ENCODE measurements around the gene PPP1R9B.

The PPP1R9B gene

GRCh38 chr17:50147841-50148225, 2.6 kb downstream of the PPP1R9B start:
- H3K27ac ChIP-seq (ENCODE audit: low read depth, low read length) = peak overlapping the region; percentile 51
- H3K4me3 ChIP-seq (ENCODE audit: low read depth in 1 of 2, low read length in 2 of 2) = peak overlapping the region; percentile 86 to 88
- peaks cover 52 to 65% of the 10 kb centered on the region in 2 donors for H3K4me1 ChIP-seq (ENCODE audit: control insufficient read depth in 1 of 2, insufficient read depth in 2 of 2, low read length in 2 of 2)
- no peaks in the 10 kb centered on the region for H3K27me3 ChIP-seq (ENCODE audit: control insufficient read depth in 1 of 2, insufficient read depth in 2 of 2, low read length in 2 of 2)
- peaks cover 16 to 29% of the 10 kb centered on the region in 2 donors for H3K36me3 ChIP-seq (ENCODE audit: control insufficient read depth in 1 of 2, insufficient read depth in 2 of 2, low read length in 2 of 2)
- peak overlapping the region; percentile 59 to 71 for H3K9ac ChIP-seq (ENCODE audit: low read depth in 1 of 2, low read length in 2 of 2)
- H3K9me3 ChIP-seq (ENCODE audit: control insufficient read depth in 1 of 2, low read length in 2 of 2) = no peaks in the 10 kb centered on the region

- Histone ChIP-seq H3K9ac (ENCODE audit: low read depth in 1 of 2, low read length in 2 of 2) (peak overlapping the region; percentile 59 to 71), H3K4me1 (ENCODE audit: control insufficient read depth in 1 of 2, insufficient read depth in 2 of 2, low read length in 2 of 2) (peaks cover 45 to 62% of the 10 kb centered on the region in 2 donors), H3K27me3 (ENCODE audit: control insufficient read depth in 1 of 2, insufficient read depth in 2 of 2, low read length in 2 of 2) (no peaks in the 10 kb centered on the region), H3K9me3 (ENCODE audit: control insufficient read depth in 1 of 2, low read length in 2 of 2) (no peaks in the 10 kb centered on the region), H3K4me3 (ENCODE audit: low read depth in 1 of 2, low read length in 2 of 2) (peak overlapping the region; percentile 86 to 88), H3K27ac (ENCODE audit: low read depth, low read length) (peak overlapping the region; percentile 51), H3K36me3 (ENCODE audit: control insufficient read depth in 1 of 2, insufficient read depth in 2 of 2, low read length in 2 of 2) (peaks cover 20 to 36% of the 10 kb centered on the region in 2 donors)
Observed at GRCh38 chr17:50146927-50147665, 3.4 kb downstream of the PPP1R9B start.

DNA sequence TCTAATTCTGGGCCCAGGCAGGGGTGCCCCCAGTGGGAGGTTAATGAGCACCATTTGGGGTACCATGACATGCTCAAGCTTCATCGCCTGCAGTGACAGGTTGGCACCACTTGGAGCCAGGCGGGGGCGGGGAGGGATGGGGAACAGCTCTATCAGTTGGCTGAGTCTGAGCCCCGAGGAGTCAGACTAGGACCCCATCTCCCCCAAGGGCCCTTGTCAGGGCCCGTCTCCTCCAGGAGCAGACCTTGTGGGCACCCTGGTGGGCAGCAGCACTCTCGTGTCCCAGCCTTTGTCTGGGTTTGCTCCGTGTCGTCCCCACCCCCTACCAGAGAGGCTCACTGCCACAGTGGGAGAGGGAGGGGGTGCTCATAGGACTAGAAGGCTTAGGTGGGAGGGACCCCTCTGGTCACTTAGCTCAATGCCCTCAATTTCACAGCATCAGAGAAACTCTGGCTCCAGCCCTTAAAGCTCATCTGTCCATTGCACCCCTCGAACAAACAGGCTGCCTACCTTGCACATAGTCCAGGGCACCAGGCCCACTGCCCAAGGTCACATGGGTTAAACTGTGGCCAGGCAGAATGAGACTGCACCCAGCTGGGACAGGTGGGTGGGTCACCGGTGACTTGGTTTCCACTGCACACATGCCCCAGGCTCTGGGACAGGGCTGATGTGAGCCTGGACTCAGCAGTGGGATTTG, 4.1 kb downstream of the PPP1R9B start:
- Histone ChIP-seq H3K27ac (ENCODE audit: low read depth, low read length) (no peak overlapping the region), H3K9ac (ENCODE audit: low read depth in 1 of 2, low read length in 2 of 2) (peak overlapping the region in 1 of 2 donors; percentile 71), H3K4me1 (ENCODE audit: control insufficient read depth in 1 of 2, insufficient read depth in 2 of 2, low read length in 2 of 2) (peaks cover 42 to 65% of the 10 kb centered on the region in 2 donors)

GRCh38 chr17:50145532-50146229, 4.8 kb downstream of the PPP1R9B start:
- no peaks in the 10 kb centered on the region for H3K9me3 ChIP-seq (ENCODE audit: control insufficient read depth in 1 of 2, low read length in 2 of 2)
- no peak overlapping the region for H3K9ac ChIP-seq (ENCODE audit: low read depth in 1 of 2, low read length in 2 of 2)
- peaks cover 25 to 50% of the 10 kb centered on the region in 2 donors for H3K36me3 ChIP-seq (ENCODE audit: control insufficient read depth in 1 of 2, insufficient read depth in 2 of 2, low read length in 2 of 2)
- peaks cover 42 to 65% of the 10 kb centered on the region in 2 donors for H3K4me1 ChIP-seq (ENCODE audit: control insufficient read depth in 1 of 2, insufficient read depth in 2 of 2, low read length in 2 of 2)
- no peak overlapping the region for H3K27ac ChIP-seq (ENCODE audit: low read depth, low read length)
- no peak overlapping the region for H3K4me3 ChIP-seq (ENCODE audit: low read depth in 1 of 2, low read length in 2 of 2)
- H3K27me3 ChIP-seq (ENCODE audit: control insufficient read depth in 1 of 2, insufficient read depth in 2 of 2, low read length in 2 of 2) = no peaks in the 10 kb centered on the region

More for the DNA sequence above, 4.1 kb downstream of the PPP1R9B start:
- Histone ChIP-seq H3K27me3 (ENCODE audit: control insufficient read depth in 1 of 2, insufficient read depth in 2 of 2, low read length in 2 of 2) (no peaks in the 10 kb centered on the region), H3K36me3 (ENCODE audit: control insufficient read depth in 1 of 2, insufficient read depth in 2 of 2, low read length in 2 of 2) (peaks cover 22 to 43% of the 10 kb centered on the region in 2 donors), H3K9me3 (ENCODE audit: control insufficient read depth in 1 of 2, low read length in 2 of 2) (no peaks in the 10 kb centered on the region), H3K4me3 (ENCODE audit: low read depth in 1 of 2, low read length in 2 of 2) (peak overlapping the region; percentile 86 to 88)

GRCh38 chr17:50144845-50145531, 5.5 kb downstream of the PPP1R9B start:
- H3K9ac ChIP-seq (ENCODE audit: low read depth in 1 of 2, low read length in 2 of 2) = no peak overlapping the region
- H3K36me3 ChIP-seq (ENCODE audit: control insufficient read depth in 1 of 2, insufficient read depth in 2 of 2, low read length in 2 of 2) = peaks cover 32 to 57% of the 10 kb centered on the region in 2 donors
- H3K27me3 ChIP-seq (ENCODE audit: control insufficient read depth in 1 of 2, insufficient read depth in 2 of 2, low read length in 2 of 2) = no peaks in the 10 kb centered on the region
- H3K27ac ChIP-seq (ENCODE audit: low read depth, low read length) = no peak overlapping the region
- H3K4me3 ChIP-seq (ENCODE audit: low read depth in 1 of 2, low read length in 2 of 2) = no peak overlapping the region
- H3K9me3 ChIP-seq (ENCODE audit: control insufficient read depth in 1 of 2, low read length in 2 of 2) = no peaks in the 10 kb centered on the region
- H3K4me1 ChIP-seq (ENCODE audit: control insufficient read depth in 1 of 2, insufficient read depth in 2 of 2, low read length in 2 of 2) = peaks cover 48 to 72% of the 10 kb centered on the region in 2 donors

GRCh38 chr17:50144355-50144754, 6.1 kb downstream of the PPP1R9B start:
- Histone ChIP-seq H3K4me1 (ENCODE audit: control insufficient read depth in 1 of 2, insufficient read depth in 2 of 2, low read length in 2 of 2) (peaks cover 49 to 76% of the 10 kb centered on the region in 2 donors), H3K4me3 (ENCODE audit: low read depth in 1 of 2, low read length in 2 of 2) (no peak overlapping the region), H3K36me3 (ENCODE audit: control insufficient read depth in 1 of 2, insufficient read depth in 2 of 2, low read length in 2 of 2) (peaks cover 36 to 63% of the 10 kb centered on the region in 2 donors), H3K9ac (ENCODE audit: low read depth in 1 of 2, low read length in 2 of 2) (no peak overlapping the region), H3K9me3 (ENCODE audit: control insufficient read depth in 1 of 2, low read length in 2 of 2) (no peaks in the 10 kb centered on the region), H3K27me3 (ENCODE audit: control insufficient read depth in 1 of 2, insufficient read depth in 2 of 2, low read length in 2 of 2) (no peaks in the 10 kb centered on the region), H3K27ac (ENCODE audit: low read depth, low read length) (no peak overlapping the region)

- Histone ChIP-seq H3K27ac (ENCODE audit: low read depth, low read length) (no peak overlapping the region), H3K9ac (ENCODE audit: low read depth in 1 of 2, low read length in 2 of 2) (no peak overlapping the region), H3K27me3 (ENCODE audit: control insufficient read depth in 1 of 2, insufficient read depth in 2 of 2, low read length in 2 of 2) (no peaks in the 10 kb centered on the region), H3K4me3 (ENCODE audit: low read depth in 1 of 2, low read length in 2 of 2) (no peak overlapping the region), H3K4me1 (ENCODE audit: control insufficient read depth in 1 of 2, insufficient read depth in 2 of 2, low read length in 2 of 2) (peaks cover 49 to 74% of the 10 kb centered on the region in 2 donors), H3K36me3 (ENCODE audit: control insufficient read depth in 1 of 2, insufficient read depth in 2 of 2, low read length in 2 of 2) (peaks cover 44 to 70% of the 10 kb centered on the region in 2 donors), H3K9me3 (ENCODE audit: control insufficient read depth in 1 of 2, low read length in 2 of 2) (no peaks in the 10 kb centered on the region)
Observed at GRCh38 chr17:50143461-50144176, 6.9 kb downstream of the PPP1R9B start.

- Histone ChIP-seq H3K9ac (ENCODE audit: low read depth in 1 of 2, low read length in 2 of 2) (no peak overlapping the region), H3K27me3 (ENCODE audit: control insufficient read depth in 1 of 2, insufficient read depth in 2 of 2, low read length in 2 of 2) (no peaks in the 10 kb centered on the region), H3K4me3 (ENCODE audit: low read depth in 1 of 2, low read length in 2 of 2) (no peak overlapping the region), H3K4me1 (ENCODE audit: control insufficient read depth in 1 of 2, insufficient read depth in 2 of 2, low read length in 2 of 2) (peaks cover 32 to 55% of the 10 kb centered on the region in 2 donors), H3K9me3 (ENCODE audit: control insufficient read depth in 1 of 2, low read length in 2 of 2) (no peaks in the 10 kb centered on the region), H3K36me3 (ENCODE audit: control insufficient read depth in 1 of 2, insufficient read depth in 2 of 2, low read length in 2 of 2) (peaks cover 59 to 89% of the 10 kb centered on the region in 2 donors), H3K27ac (ENCODE audit: low read depth, low read length) (no peak overlapping the region)
Observed at GRCh38 chr17:50141745-50142110, 8.7 kb downstream of the PPP1R9B start.

GRCh38 chr17:50141026-50141744, 9.3 kb downstream of the PPP1R9B start:
- no peak overlapping the region for H3K27ac ChIP-seq (ENCODE audit: low read depth, low read length)
- H3K9ac ChIP-seq (ENCODE audit: low read depth in 1 of 2, low read length in 2 of 2) = no peak overlapping the region
- H3K4me1 ChIP-seq (ENCODE audit: control insufficient read depth in 1 of 2, insufficient read depth in 2 of 2, low read length in 2 of 2) = peaks cover 26 to 50% of the 10 kb centered on the region in 2 donors
- H3K36me3 ChIP-seq (ENCODE audit: control insufficient read depth in 1 of 2, insufficient read depth in 2 of 2, low read length in 2 of 2) = peaks cover 59 to 90% of the 10 kb centered on the region in 2 donors
- no peaks in the 10 kb centered on the region for H3K27me3 ChIP-seq (ENCODE audit: control insufficient read depth in 1 of 2, insufficient read depth in 2 of 2, low read length in 2 of 2)
- H3K9me3 ChIP-seq (ENCODE audit: control insufficient read depth in 1 of 2, low read length in 2 of 2) = no peaks in the 10 kb centered on the region
- no peak overlapping the region for H3K4me3 ChIP-seq (ENCODE audit: low read depth in 1 of 2, low read length in 2 of 2)
